Measurements from ENCODE around the gene TAF4. TPM values are rescaled to one million over a fixed set of nuclear protein-coding genes. Genes with fewer than 3 reads are reported as not detected.

Gene TAF4
- total RNA-seq, 1 donor from 2014 or later, result 6.5 TPM

GRCh38 chr20:61926796-61927192 lies 138.9 kb downstream of the TAF4 start:
- no peak for DNase-seq (ENCODE audit: low read depth)
- no peak overlapping the region for H3K4me3 ChIP-seq (ENCODE audit: low read depth, low read length)
- TF ChIP-seq CTCF (conservative IDR thresholded peaks at IDR 0.05; ENCODE audit: low read depth, low read length), result no peak

DNA sequence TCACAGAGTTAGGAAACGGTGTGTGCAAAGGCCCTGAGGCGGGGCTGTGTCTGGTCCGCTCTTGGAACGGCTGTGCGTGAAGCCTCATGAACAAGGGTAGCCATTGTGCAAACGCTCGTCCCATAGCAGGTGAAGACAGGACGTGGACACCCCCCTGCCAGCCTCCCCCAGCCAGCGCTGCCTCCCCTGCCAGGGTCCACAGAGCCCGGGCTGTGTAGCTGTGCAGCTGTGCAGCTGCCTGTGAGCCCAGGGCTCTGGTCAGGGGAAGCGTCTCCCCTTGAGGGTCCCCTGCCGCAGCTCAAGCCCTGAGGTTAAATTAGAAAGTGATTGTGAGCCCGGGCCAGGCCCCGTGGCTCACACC lies 139.4 kb downstream of the TAF4 start:
- H3K4me3 ChIP-seq (ENCODE audit: low read depth, low read length), result no peak overlapping the region
- no peak for TF ChIP-seq CTCF (conservative IDR thresholded peaks at IDR 0.05; ENCODE audit: low read depth, low read length)
- no peak for DNase-seq (ENCODE audit: low read depth)

GRCh38 chr20:61925555-61926252 lies 140.0 kb downstream of the TAF4 start:
- no peak overlapping the region for H3K4me3 ChIP-seq (ENCODE audit: low read depth, low read length)
- no peak for TF ChIP-seq CTCF (conservative IDR thresholded peaks at IDR 0.05; ENCODE audit: low read depth, low read length)
- DNase-seq (ENCODE audit: low read depth), result no peak

DNA sequence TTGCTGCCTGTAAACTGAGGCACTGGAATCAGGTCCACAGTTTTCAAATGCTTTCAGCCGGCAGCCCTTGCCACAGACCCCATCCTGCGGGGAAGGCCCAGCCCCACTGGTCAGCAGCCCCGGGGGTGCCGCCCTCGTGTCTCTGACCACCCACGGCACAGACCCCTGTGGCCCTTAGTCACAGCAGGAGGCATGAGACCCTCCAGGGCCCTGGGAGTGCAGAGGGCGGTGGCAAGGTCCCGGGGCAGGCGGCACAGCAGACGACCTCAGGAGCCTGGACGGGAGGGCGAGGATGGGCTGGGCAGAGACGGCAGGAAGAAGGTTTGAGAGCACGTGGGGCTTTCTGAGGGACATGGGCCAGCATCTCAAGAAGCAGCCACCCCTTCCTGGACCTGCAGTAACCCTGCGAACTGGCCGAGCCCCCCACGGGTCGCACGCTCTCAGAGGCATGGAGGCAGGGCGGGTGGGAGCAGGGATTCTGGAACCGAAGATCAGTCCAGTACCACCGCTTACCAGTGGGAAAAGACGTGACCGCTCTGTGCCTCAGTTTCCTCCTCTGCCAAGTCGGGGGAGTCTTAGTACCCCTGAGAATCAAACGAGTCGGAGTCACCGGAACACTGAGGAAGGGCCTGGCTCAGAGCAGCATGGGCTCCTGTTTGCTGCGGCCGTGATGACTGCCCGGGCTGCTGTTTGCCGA lies 140.7 kb downstream of the TAF4 start:
- no peak overlapping the region for H3K4me3 ChIP-seq (ENCODE audit: low read depth, low read length)
- no peak for DNase-seq (ENCODE audit: low read depth)
- TF ChIP-seq CTCF (conservative IDR thresholded peaks at IDR 0.05; ENCODE audit: low read depth, low read length), result no peak

Other genes starting within 250 kb of the TAF4 start
- 16.3 and 23.3 TPM in 2 replicates for gene LSM14B, start 56.6 kb upstream of the TAF4 start, total RNA-seq
- 541 and 587 TPM in 2 replicates for gene PSMA7, start 77.5 kb upstream of the TAF4 start, total RNA-seq
- gene SS18L1, start 77.9 kb upstream of the TAF4 start, total RNA-seq, result 10.2 and 11.4 TPM in 2 replicates
- gene MTG2, start 117.1 kb upstream of the TAF4 start, total RNA-seq, result 14.9 and 23.4 TPM in 2 replicates
- gene HRH3, start 154.4 kb upstream of the TAF4 start, total RNA-seq, result not detected in 2 replicates
- gene OSBPL2, start 172.6 kb upstream of the TAF4 start, total RNA-seq, result 17.1 and 20.6 TPM in 2 replicates
- 227 and 261 TPM in 2 replicates for gene ADRM1, start 237.1 kb upstream of the TAF4 start, total RNA-seq